HG03175 (cell line): ENCODE results near the gene NIBAN1.
"Not testable (repeated sequence)": the region's sequence is repeated elsewhere in the genome, so short reads cannot be mapped to it uniquely, and the experiment has no call there.

Source experiments
- ATAC-seq: cut with Tn5 transposase; IDR thresholded peaks from one replicate; pipeline ENCODE4 v1.9.1; 2021; ENCODE audit warnings: mild to moderate bottlenecking, moderate library complexity; ENCODE audit not compliant: unreplicated experiment

The NIBAN1 gene

GRCh38 chr1:184974056-184974836 lies at the start of gene NIBAN1:
TSS of gene NIBAN1 (minus strand) at chr1:184974508. CDS start at chr1:184974356, 152 bp downstream.
- ATAC-seq, result peak; percentile 61

DNA sequence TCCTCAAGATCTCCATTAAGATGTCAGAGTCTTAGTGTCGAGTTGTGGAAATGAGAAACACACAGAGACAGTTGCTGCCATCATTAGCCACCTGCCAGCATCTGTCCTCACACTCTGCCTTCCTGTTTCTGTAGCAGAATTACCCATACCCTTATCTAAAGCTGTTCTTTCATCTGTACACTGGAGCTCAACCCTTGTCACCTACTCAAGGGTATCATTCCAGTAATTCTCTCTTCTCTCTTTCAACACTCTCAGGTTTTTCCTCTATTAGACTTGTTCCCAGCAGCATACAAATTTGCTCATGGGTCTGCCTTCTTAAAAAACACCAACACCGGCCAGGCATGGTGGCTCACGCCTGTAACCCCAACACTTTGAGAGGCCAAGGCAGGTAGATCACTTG lies 43.7 kb upstream of the NIBAN1 start:
- ATAC-seq, result no peak

GRCh38 chr1:185017338-185017737 lies 43.0 kb upstream of the NIBAN1 start:
- no peak for ATAC-seq

GRCh38 chr1:185016880-185017279 lies 42.6 kb upstream of the NIBAN1 start:
- ATAC-seq, result no peak

- no peak for ATAC-seq
Observed at GRCh38 chr1:185015631-185016030, 41.3 kb upstream of the NIBAN1 start.

DNA sequence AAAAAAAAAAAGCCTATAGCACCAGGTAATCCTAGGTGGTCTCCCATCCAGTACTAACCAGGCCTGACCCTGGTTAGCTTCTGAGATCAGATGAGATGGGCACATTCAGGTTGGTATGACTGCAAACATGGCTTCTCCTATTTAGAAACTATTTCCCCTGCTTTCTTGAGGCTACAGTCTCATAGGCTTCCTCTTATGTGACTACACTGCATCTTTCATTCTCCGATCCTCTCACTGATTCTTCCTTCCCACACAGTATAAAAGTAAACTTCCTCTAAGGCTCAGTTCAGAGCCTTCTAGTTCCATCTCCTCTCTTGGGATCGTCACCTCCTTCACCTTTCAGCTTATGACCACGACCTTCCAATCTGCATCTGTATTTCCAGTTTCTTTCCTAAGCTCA lies 40.6 kb upstream of the NIBAN1 start:
- no peak for ATAC-seq

- no peak for ATAC-seq
Observed at GRCh38 chr1:185010361-185010760, 36.1 kb upstream of the NIBAN1 start.

DNA sequence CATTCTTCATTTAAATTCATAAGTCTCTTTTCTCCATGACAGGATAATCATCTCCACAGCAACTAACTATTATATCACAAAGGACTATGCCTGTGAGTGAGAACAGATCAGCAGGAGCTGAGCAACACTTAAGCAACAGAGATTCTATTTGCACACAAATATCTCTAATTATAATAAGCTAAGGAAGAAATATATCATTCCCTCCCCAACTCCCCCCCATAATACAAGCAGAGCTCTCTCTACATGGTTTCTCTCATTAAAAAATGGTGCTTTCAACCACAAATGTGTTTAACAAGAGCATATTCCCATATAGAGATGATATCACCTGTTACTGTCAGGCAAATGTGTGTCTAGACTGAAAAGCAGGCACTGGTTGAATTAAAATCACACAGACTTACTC lies 34.5 kb upstream of the NIBAN1 start:
- no peak for ATAC-seq

- not testable (repeated sequence) for ATAC-seq
Observed at GRCh38 chr1:185001312-185001880, 27.1 kb upstream of the NIBAN1 start.

DNA sequence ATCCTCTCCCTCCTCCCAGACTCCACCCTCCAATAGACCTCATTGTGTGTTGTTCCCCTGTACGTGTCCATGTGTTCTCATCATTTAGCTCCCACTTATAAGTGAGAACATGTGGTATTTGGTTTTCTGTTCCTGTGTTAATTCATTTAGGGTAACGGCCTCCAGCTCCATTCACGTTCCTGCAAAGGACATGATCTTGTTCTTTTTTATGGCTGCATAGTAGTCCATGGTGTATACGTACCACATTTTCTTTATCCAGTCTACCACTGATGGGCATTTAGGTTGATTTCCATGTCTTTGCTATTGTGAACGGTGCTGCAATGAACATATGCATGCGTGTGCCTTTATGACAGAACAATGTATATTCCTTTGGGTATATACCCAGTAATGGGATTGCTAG lies 25.7 kb upstream of the NIBAN1 start:
- not testable (repeated sequence) for ATAC-seq

DNA sequence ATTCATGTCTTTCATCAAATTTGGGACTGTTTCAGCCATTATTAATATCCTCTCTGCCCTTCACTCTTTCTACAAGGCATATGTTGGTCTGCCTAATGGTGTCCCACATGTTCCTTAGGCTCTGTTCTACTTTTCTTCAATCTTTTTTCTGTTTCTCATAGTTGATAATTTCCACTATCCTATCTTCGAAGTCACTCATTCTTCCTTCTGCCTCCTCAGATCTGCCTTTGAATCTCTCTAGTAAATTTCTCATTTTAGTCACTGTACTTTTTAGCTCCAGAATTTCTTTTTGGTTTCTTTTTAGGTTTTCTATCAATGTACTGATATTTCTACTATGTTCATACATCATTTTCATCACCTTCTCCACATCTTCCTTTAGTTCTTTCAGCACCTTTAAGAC lies 20.0 kb upstream of the NIBAN1 start:
- ATAC-seq, result no peak

- ATAC-seq, result no peak
Observed at GRCh38 chr1:184992271-184992670, 18.0 kb upstream of the NIBAN1 start.

- no peak for ATAC-seq
Observed at GRCh38 chr1:184990204-184990603, 15.9 kb upstream of the NIBAN1 start.

- ATAC-seq, result no peak
Observed at GRCh38 chr1:184988506-184988905, 14.2 kb upstream of the NIBAN1 start.

DNA sequence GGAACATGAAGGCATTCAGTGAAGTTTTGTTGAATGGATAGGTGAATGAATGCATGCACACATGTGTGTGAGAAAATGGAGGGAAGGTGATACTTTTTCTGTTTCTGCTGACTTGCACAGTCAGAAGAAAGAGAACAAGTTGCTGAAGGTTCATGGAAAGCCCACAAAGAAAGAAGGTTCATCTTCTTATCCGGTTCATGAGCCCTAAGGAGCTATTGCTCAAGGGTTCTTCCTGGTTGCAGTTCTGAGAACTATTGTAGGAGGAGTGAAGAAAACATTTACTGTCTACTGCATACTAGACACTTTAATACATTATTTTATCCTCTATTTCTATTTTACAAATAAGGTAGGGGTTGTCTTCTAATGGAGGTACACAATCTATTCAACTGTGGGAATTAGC lies 13.4 kb upstream of the NIBAN1 start:
- ATAC-seq, result no peak

DNA sequence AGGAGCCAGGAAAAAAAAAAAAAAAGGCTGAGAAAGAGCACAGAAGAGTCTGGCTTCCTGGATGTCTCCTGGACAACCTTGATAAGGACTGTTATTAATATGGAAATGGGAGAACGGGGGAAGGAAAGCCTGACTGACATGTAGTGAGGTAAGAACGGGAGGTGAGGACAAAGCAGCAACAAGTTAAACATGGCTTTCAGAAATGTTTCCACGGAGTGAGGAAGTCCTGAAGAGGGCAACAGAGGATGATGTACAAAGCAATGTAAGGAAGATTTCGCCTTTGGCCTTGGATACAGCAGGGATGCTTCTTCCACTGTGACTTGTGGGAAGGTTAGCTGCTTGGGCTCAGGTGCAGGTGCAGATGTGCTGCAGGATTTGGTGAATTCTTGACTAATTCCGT lies 11.9 kb upstream of the NIBAN1 start:
- ATAC-seq, result no peak

GRCh38 chr1:184982002-184982954 lies 8.0 kb upstream of the NIBAN1 start:
- ATAC-seq, result peak; percentile 95

GRCh38 chr1:184980726-184981125 lies 6.4 kb upstream of the NIBAN1 start:
- ATAC-seq, result no peak

DNA sequence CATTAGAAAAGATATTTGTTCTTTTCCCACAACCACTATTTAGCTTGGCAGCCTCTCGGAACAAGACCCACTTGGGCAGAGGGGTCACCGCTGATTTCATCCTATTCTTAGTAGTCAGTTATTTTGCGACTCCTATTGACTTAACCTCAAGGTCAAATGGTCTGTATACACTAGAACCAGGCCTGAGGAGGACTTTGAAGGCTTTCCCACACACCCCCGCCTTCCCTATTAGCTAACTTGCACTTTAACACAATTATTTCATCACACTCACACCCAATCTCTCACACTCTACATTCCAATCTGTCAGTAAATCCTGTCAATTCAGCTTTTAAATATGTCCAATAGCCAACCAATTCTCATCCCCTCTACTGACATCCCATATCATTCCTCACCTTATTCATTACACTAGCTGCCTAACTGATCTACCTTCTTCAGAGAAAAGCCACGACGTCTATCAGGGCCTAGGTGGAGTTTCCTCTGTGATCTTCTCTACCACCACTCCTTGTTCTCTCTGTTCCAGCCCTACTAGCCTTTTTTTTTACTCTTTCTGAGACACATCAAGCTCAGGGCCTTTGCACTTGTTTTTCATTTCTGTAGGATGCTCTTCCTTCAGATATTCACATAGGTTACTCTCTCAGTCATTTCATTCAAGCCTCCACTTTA lies 1.0 kb upstream of the NIBAN1 start:
- ATAC-seq, result no peak

- no peak for ATAC-seq
Observed at GRCh38 chr1:184974837-184975115, 468 bp upstream of the NIBAN1 start.
